NCI-H748 (cell line): ENCODE results near the gene KBTBD13.
A peak's percentile ranks its signal among the peaks of the same experiment; 100 is the strongest.
"Not testable (repeated sequence)": the region's sequence is repeated elsewhere in the genome, so short reads cannot be mapped to it uniquely, and the experiment has no call there.

Source experiments
- DNase-seq: peaks from one replicate; lab custom pipeline; 2025; ENCODE audit not compliant: unreplicated experiment; lab: John Stamatoyannopoulos, UW

The KBTBD13 gene

DNA sequence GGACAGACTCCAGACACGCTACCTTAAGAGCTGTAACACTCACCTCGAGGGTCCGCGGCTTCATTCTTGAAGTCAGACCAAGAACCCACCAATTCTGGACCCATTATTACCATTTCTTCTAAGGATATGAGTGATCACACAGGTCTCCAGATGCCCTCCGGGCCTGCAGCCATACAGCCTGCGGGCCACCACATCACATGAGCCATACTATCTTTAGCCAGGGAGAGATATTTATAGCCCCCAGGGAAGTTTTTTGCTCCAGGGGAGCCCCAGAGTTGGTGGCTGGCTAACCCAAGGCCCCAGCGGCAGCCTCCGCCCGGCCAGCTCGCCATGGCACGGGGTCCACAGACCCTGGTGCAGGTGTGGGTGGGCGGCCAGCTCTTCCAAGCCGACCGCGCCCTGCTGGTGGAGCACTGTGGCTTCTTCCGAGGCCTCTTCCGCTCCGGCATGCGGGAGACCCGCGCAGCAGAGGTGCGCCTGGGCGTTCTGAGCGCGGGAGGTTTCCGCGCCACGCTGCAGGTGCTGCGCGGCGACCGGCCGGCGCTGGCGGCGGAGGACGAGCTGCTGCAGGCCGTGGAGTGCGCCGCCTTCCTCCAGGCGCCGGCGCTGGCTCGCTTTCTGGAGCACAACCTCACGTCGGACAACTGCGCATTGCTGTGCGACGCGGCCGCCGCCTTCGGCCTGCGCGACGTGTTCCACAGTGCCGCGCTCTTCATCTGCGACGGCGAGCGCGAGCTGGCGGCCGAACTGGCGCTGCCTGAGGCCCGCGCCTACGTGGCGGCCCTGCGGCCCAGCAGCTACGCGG lies at the start of gene KBTBD13:
KBTBD13 (plus strand) TSS at position 261 of the 805 bp plus-strand sequence; CDS start at position 331, 70 bp downstream.
- DNase-seq: no peak

DNA sequence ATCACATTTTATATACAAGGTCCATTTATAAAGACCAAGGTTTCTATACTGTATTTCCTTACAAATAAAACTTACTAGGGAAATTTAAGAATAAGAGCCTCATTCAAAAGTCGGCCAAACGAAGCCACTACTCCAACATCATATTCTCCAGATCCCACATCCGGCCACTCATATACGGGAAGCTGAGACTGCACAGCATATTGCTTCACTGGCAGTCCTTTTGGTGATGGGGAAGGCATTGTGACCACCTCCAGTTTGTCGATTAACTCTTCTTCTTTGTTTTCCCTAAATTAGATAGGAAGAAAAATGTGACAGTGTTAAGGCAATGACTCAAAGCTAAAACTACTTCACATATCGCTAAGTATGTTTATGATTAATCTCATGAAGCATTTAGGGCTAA lies 49.8 kb upstream of the KBTBD13 start:
- no peak for DNase-seq

DNA sequence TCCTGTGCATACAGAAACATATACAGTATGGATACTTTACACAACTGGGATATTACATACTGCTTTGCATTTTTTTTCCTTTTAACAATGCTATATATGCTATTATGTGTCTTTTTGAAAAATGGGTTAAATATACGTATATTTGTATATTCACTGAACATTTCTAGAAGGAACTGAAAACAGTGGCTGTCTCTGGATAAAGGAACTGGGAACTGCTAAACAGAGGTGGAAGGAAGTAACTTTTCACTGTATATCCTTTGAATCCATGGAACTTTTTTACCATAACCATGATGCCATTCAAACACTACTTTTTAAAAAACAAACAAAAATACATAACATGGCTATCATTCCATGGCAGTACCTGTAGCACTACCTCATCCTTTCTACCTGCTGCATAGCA lies 49.0 kb upstream of the KBTBD13 start:
- DNase-seq: no peak

DNA sequence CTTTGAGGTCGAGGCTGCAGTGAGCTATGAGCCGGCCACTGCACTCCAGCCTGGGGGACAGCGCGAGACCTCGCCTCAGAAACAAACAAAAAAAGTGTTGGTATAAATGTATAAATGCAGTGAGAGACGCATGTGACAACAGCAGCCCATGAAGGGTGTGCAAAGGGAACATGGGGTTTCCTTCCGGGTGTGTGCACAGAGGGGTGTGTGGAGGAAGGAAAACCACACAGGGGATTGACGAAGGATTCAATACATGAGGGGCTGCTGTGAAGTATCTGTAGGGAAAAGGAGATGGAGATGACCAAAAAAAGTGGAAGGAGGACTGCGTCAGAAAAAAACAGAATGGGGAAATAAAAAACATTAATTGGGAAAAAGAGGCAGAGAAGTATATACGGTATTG lies 48.2 kb upstream of the KBTBD13 start:
- no peak for DNase-seq

DNA sequence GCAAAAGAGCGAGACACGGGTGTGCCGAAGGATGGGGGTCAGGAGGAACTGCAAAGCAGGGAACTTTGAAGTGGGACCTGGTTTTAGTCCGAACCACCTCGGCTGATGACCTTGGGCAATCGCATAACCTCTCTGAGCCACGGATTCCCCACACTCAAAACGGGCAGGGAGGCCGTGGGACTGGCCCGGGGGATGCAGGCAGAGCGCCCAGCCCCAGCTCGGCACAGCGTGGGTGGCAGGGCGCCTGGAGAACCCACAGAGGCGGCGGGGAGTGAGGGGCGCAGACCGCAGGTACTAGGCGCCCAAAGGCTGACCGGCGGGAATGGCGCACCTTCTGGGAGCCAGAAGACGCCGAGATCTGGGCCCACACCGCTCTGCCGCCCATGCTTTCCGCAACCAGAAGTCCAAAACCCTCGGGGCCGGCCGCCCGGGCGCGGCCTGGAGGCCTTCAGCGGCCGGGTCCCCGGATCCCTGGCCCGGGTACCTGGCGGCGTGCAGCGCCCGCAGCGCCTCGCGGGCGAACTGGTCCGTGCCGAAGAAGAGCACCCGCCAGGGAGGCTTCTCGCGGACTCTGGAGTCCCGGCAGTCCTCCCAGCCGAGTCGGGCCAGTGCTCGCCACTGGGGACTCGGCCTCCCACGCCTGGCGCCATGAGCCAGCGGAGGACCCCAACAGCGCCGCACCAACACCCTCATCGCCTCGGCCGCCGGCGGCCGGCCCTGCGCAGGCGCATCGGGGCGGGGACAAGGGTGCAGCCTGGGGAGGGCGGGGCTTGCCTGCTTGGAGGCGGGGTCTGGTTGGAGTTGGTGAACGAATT lies 47.4 kb upstream of the KBTBD13 start, which contains the start of gene MTFMT:
MTFMT (minus strand) TSS at position 719 of the 815 bp plus-strand sequence; CDS start at position 693, 26 bp downstream.
- DNase-seq: peak; percentile 84

DNA sequence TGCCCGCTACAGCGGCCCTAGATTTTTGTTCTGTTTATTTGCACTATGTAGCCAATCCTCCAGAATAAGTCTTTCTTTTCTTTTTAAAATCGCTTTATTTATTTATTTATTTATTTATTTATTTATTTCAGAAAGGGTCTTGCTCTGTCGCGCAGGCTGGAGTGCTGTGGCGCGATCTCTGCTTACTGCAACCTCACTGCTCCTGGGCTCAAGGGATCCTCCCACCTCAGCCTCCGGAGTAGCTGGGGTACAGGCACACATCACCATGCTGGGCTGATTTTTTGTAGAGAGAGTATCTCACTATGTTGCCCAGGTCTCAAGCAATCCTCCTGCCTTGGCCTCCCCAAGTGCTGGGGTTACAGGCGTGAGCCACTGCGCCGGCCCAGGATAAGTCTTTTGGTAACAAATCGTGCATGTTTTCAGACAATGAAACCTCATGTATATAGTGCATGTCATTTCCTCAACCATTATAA lies 46.8 kb upstream of the KBTBD13 start:
- no peak for DNase-seq

DNA sequence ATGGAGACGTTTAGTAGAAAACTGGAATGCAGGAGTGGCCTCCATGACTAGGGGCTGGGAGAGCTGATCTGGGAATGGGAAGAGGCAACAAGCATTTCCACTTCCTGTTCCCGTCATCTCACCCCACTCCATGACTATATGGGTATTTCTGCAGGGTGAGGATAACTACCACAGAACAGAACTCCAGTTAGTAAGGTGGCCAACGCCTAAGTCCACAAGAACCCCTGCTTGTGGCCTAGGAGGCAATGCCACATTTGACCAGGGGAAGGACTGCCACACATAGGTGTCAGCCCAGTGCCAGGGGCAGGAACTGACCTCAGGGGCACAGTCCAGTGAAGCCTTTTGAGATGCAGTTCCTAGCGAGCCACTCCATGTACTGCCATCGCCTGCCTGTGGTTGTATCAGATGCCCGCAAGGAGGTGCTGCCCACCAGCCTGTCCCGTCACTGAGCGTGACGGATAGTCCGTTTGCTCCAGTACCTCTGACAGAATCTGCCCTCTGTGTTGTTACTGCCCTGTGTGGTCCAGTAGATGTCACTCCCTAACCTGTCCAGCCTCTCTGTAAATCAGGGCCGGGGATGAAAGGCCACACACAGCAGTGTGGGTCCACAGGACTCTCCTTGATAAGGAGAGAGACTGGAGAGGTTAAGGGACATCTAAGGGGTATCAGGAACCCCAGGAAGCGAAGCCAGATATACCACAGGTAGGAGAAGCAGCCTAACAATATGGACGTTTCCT lies 43.6 kb upstream of the KBTBD13 start:
- peak; percentile 80 for DNase-seq

DNA sequence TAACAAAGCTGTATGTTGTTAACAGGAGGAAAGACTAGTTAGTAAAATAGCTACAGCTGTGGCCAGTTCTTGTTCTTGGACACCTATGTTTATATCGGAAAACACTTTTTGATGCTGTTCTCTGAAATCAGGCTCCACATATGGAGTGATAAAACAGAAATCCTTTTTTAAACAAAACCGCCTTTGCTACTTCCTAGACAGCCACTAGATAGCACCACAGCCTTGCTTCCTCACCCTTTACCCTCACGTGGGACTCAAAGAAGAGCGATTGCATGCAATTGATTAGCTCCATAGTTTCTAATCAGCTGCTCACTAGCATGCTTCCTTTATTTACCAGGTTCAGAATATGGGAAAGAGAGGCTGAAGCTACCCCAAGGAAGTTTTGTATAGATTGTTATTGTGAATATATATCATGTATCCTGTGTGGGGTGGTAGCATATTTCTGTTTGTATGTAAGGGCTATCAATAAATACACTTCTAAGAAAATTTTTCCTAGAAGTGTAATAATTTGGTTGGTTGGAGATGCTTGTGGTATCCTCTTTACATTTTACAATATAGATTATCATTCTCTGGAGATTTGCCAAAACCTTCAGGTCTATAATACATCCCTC lies 42.8 kb upstream of the KBTBD13 start:
- DNase-seq: peak; percentile 42

DNA sequence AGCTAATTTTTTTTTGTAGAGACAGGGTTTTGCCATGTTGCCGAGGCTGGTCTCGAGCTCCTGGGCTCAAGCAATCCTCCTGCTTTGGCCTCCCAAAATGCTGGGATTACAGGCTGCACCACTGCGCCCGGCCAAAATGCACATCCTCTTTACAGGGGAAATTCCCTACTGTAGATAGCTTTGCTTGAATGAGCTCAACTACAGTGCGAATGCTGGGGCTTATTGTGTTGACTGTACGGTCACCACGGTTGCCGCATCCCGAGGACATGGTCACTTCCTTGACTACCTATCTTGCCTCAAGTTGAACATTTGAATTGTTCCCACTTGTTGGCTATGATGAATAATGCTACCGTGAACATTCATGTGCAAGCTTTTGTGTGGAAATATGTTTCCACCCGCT lies 41.8 kb upstream of the KBTBD13 start:
- DNase-seq: no peak

DNA sequence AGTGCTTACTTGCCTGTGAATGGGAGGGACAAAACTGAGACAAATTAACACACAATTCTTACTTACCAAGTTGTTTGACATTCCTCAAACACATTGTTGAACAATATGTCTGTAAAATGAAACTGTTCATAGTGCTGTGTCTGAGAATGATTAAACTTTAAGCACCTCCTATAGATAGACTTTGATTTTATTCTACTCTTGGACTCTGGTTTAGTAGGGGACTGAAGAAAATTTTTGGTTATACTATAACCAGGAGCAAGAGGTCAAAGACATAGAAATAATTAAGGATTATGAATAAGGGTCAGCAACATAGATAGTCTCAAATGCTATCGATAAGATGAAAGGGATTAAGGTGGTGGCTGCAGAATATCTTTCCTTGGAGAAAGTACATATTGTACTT lies 39.2 kb upstream of the KBTBD13 start:
- no peak for DNase-seq

DNA sequence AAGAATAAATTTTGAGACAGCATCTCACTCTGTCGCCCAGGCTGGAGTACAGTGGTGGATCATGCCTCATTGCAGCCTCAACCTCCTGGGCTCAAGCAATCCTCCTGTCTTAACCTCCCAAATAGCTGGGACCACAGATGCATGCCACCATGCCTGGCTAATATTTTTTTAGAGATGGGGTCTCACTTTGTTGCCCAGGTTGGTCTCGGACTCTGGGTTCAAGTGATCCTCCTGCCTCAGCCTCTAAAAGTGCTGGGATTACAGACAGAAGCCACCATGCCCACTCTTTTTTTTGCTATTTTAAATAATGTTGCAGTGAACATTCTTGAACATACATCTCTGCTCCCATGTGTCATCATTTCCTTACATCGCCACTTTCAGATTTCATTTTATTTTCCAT lies 38.1 kb upstream of the KBTBD13 start:
- DNase-seq: no peak

DNA sequence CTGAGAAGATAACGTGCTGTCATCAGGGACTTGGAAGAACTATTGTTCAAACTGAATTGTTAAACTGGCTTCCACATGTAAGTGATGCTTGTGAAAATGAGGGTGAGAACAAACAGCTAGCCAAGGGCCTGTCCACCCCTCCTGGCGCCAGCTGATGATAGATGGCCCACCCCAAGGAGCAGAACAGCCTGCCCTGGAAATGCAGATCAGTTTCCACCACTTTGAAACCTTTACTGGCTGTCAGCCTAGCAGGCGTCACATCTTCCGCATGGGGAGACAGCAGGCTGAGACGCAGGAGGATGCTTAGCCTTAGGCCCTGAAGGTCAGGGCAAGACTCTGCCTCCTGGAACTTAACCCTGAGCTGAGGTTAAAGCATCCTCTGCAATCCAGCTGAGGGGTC lies 37.7 kb upstream of the KBTBD13 start:
- no peak for DNase-seq

DNA sequence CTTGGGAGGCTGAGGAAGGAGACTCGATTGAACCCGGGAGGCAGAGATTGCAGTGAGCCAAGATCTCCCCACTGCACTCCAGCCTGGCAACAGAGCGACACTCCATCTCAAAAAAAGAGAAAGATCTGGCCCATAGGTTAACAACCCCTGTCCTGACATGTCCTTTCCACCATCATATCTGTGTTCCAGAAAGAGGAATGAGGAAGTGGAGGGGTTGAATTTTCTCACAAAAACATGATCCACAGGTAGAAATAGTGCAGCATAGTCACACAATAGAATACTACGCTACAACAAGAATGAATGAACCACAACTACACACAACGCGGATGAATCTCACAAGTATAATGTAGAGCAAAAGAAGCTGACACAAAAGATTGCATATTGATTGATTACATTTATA lies 36.1 kb upstream of the KBTBD13 start:
- DNase-seq: no peak

DNA sequence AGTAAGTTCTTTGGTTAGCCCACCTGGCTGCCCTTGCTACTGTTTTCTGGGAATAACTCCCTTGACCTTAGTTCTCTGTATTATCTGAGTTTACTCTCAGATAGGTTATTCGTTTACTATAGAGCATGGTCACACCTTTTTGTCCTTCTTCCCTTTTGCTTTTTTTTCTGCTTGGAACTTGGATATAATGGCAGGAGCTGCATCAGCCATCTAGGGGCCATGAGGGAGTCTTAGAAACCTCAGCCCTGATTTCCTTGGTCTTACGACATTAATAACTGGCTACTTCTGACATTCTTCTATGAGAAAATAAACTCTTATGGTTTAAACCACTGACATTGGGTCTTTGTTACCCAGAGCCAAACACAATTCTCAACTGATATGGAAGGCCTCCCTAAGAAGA lies 34.8 kb upstream of the KBTBD13 start:
- DNase-seq: no peak

DNA sequence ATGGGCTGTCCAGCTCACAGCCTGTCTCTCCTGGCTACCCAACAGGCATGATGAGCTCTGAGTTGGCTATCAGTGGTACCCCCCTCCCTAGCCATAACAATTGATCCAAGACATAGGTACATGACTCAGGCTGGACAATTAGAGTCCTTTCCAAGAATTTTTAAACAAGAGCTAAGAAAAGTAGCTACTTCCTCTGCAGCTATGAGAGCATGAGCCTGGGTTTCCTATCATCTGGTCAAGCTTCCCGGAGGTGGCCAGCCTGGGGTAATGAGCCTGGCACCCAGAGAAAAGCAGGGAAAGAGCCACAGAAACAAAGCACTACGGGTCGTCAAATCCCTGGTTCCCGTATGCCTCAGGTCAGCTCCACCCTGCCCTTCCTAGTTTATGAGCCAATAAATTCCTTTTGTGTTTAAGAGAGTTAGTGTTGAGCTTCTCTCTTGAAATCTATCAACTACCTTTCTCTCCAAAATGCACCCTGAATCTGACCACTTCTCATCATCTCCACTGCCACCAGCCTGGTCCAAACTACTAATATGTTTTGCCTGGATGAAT lies 33.7 kb upstream of the KBTBD13 start:
- no peak for DNase-seq

DNA sequence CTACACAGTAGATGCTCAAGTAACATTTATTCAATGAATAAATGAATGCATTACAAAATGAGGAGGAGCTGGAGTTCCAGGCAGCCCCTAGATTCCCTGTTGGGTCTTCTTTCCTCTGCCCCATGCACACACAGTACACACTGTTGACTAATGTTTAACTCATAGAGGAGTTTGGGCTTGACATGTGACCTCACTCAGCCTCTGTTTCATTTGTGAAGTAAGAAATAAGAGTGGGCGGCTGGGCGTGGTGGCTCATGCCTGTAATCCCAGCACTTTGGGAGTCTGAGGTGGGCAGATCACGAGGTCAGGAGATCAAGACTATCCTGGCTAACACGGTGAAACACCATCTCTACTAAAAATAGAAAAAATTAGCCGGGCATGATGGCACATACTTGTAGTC lies 32.3 kb upstream of the KBTBD13 start:
- DNase-seq: not testable (repeated sequence)

DNA sequence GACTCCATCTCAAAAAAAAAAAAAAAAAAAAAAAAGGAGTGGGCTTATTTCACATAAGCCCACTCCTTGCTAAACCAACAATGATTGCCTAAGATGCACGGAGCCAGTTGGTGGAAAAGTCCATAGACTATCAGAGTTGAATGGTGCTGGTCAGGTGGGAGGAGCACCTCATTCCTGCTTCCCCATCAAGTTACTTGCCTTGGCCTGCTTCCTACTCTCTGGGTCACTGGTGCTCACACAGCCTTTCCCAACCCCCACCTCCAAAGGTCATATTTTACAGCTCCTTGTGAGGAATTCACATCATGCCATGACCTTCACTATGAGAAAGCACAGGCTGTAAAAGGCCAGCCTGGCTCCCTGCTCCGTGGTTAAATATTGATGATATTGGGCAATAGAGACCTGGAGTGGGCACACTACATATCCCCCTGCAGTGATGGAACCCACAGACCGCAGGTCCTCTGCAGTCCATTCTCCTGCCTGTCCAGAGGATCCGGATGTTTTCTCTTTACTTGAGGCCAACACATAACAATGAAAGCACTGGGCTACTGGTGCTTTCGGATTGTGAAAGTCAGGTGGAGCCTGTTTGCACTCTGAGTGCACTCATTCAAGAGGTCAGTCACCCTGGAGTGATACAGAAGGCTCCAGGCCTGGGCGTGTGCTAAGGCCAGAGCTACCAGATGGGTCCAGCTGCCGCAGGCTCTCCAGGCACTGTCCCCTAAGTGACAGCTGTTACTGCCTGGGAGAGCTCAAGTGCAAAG lies 31.6 kb upstream of the KBTBD13 start, which contains the start of gene SLC51B:
SLC51B (plus strand) TSS at position 664 of the 758 bp plus-strand sequence. CDS start 4,618 bp downstream, outside the sequence.
- peak; percentile 62 for DNase-seq

DNA sequence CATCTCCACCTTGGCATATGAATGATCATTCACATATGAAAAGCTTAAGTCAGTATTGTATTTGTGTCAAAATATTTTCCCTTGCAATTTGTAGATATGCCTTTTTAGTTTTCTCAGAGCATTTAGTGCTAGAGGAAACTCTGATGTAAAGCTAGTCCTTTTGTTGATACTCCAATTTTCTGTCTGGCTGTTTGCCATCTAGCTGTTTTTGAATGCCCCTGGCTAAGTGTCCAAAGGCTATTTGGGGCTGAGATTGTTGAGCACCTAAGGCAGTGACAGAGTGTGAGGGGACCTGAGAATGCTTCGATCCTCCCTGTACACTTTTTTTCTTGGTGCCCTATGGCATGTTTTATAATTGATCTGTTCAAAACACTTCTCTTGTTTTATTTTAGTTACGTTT lies 28.3 kb upstream of the KBTBD13 start:
- DNase-seq: peak; percentile 28

DNA sequence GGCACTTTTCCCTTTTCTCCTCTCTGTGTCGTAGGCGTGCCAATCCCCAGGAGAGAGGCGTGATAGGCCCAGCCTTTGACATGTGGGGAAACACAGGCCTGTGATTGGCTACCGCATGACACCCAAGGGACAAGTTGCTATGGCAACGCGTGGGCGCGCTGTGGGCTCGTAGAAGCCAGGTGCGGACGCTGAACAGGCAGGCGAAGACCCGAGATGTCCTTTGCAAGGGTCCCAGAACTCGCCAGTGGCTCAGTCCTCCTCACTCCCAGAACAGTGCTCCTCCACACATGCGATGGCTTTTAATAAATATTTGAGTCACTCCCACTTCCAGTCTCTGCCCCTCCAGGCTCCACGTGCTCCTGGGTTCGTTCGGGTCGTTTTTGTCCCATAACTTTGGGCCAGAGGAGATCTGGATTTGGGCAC lies 27.1 kb upstream of the KBTBD13 start:
- DNase-seq: peak; percentile 98

DNA sequence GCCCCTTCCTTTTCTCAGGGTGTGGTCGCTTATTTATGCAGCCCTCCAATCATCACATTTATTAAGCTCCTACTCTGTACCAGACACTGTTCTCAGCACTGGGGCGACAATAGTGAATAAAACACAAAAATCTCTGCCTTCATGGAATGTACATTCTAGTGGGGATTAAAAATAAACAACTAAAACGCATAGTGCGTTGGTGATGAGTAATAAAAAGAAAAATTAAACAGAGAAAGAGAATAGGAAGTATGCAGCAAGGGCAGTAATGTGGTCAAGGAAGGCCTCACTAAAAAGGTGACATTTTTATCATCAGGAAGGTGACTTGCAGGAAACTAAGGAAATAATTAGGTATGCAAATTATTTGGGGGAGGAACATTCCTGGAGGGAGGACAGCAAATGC lies 26.3 kb upstream of the KBTBD13 start:
- no peak for DNase-seq
